ENCODE results near the gene PEAK1.
"Not testable (repeated sequence)": the region's sequence is repeated elsewhere in the genome, so short reads cannot be mapped to it uniquely, and the experiment has no call there.

- TF ChIP-seq CTCF (conservative IDR thresholded peaks at IDR 0.05; ENCODE audit: low read depth in 2 of 2); POLR2AphosphoS5 (IDR thresholded peaks at IDR 0.05; ENCODE audit: low read depth); EZH2 (IDR thresholded peaks at IDR 0.05; ENCODE audit: low read depth, unreplicated experiment); EZH2phosphoT487 (IDR thresholded peaks at IDR 0.05; ENCODE audit: unreplicated experiment); JUNB (IDR thresholded peaks at IDR 0.05; ENCODE audit: unreplicated experiment); ZNF114 (CRISPR knock-in tag; IDR thresholded peaks at IDR 0.05); ZNF331 (CRISPR knock-in tag; IDR thresholded peaks at IDR 0.05; ENCODE audit: low read depth); STAT1 (IDR thresholded peaks at IDR 0.05; ENCODE audit: unreplicated experiment); CREB1 (CRISPR knock-in tag; IDR thresholded peaks at IDR 0.05; ENCODE audit: low read depth): not testable (repeated sequence)
- TF ChIP-seq, protein P1, sequence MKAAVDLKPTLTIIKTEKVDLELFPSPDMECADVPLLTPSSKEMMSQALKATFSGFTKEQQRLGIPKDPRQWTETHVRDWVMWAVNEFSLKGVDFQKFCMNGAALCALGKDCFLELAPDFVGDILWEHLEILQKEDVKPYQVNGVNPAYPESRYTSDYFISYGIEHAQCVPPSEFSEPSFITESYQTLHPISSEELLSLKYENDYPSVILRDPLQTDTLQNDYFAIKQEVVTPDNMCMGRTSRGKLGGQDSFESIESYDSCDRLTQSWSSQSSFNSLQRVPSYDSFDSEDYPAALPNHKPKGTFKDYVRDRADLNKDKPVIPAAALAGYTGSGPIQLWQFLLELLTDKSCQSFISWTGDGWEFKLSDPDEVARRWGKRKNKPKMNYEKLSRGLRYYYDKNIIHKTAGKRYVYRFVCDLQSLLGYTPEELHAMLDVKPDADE (IDR thresholded peaks at IDR 0.05) = not testable (repeated sequence)
Measured at GRCh38 chr15:77156000-77156399, 263.9 kb downstream of the PEAK1 start.
